Testis (tissue), 3 donors: Measurements from ENCODE around the gene CAMTA1. TPM values are rescaled to one million over a fixed set of nuclear protein-coding genes. Genes with fewer than 3 reads are reported as not detected.

Experiments
- DNase-seq: peaks from one replicate; pipeline ENCODE4 v3.0.0-alpha.2; 2019
- H3K27ac ChIP-seq, 2 donors: fragments of 200-600 bp; sonication (generic); one replicate each; pipeline ENCODE4 v1.5.1; 2019
- H3K27me3 ChIP-seq: fragments of 200-600 bp; sonication (generic); one replicate; pipeline ENCODE4 v1.5.1; 2019
- H3K36me3 ChIP-seq: fragments of 200-600 bp; sonication (generic); one replicate; pipeline ENCODE4 v1.5.1; 2017; ENCODE audit warnings: low read depth; ENCODE audit errors: missing control alignments
- H3K4me1 ChIP-seq: fragments of 200-600 bp; sonication (generic); one replicate; pipeline ENCODE4 v1.5.1; 2019
- H3K4me3 ChIP-seq, 2 donors: fragments of 200-600 bp; sonication (generic); one replicate each; pipeline ENCODE4 v1.5.1; 2017 to 2019
- H3K9me3 ChIP-seq: fragments of 200-600 bp; sonication (generic); one replicate; pipeline ENCODE4 v1.5.1; 2017
- POLR2A ChIP-seq: fragments of 450-650 bp; IDR thresholded peaks from one replicate; pipeline ENCODE4 v1.6.1; 2017; ENCODE audit warnings: antibody characterized with exemption, mild to moderate bottlenecking, moderate library complexity
- WGBS, 2 donors: methylation state at CpG; one replicate each; pipeline ENCODE4 v1.1.5; 2018; 5-methylcytosine and 5-hydroxymethylcytosine counted together
- intact Hi-C: fragments of 100-400 bp; cut with DNase I; formaldehyde crosslinking; loops from one replicate; pipeline ENCODE4 v1.15.1; 2023; ENCODE audit warnings: low total_unique reads
- polyA plus RNA-seq: library from polyadenylated mRNA; stranded (reverse); fragments of 350-450 nt; fragmentation: Illumina TruSeq; extraction: RNeasy Lipid Tissue Mini Kit (QIAGEN cat#74804); gene quantifications from one replicate; pipeline ENCODE4 v1.2.3, GENCODE V29; 2014; ENCODE audit warnings: low read depth, low replicate concordance; ENCODE audit not compliant: insufficient read depth
- total RNA-seq, 2 donors: library from RNA; depleted of rRNA; stranded (reverse); fragments of >200 nt; gene quantifications; one replicate each; pipeline ENCODE4 v1.2.3, GENCODE V29; 2016
- TF ChIP-seq, protein P1 (sequence below), 3 experiments: fragments of 450-650 bp in 2 of 3; fragments of 200-600 bp in 1 of 3; sonication (generic) in 1 of 3; IDR thresholded peaks; one replicate each; pipeline ENCODE4 v1.5.1; 2016 to 2019; ENCODE audit warnings: antibody characterized with exemption in 3 of 3, mild to moderate bottlenecking in 2 of 3, moderate library complexity in 1 of 3

CAMTA1 gene
- total and polyA plus RNA-seq, 3 donors from 2014 or later = 116 to 158 (median 119) TPM

DNA sequence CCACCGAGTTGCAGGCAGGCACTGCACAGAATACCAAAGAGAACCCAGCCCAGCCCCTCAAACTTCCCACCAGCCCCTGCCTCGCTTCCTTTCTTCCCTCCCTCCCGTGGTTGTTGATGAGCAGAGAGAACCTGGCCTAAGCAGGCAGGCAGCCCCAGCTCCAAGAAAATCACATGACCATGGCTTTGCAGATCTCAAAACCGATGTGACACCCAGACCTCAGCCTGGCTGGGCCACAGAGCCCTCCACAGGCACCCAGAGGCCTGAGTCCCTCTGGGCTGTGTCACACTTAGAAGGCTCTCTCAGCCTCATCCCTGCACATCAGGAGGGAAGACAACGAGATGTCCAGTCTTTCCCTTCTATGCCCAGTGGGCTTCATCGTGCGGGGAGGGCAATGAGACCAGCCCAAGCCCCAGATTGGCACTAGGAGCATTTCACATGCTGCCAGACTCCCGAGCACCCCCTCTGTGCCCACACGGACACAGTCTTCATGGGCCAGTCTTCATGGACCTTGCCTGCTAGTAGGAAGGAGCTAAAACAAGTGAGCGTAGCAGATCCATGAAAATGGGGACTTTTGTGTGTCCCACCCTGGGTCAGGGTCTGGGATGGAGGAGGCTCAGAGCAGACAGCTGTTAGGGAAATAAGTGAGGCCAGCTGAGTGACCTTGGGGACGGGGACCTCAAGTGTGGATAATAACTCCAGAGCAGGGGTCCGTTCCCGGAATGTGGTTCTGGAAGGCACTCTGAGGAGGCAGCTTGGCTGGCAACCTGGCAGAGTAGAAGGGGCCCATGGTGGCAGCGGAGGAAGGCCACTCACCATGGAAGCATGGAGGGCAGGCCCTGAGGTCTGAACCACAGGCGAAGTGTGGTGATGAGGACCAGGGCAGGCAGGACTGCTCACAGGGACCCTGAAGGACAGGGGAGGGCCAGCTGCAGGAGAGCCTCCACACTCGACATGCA, 781.4 kb downstream of the CAMTA1 start:
- H3K27me3 ChIP-seq = no peaks in the 10 kb centered on the region
- H3K36me3 ChIP-seq = no peaks in the 10 kb centered on the region
- no peak overlapping the region for H3K4me3 ChIP-seq
- WGBS, 2 donors = 90 to 95% methylated on average over 16 of the region's 16 CpGs
- DNase-seq = no peak
- H3K9me3 ChIP-seq = no peaks in the 10 kb centered on the region
- no peak overlapping the region for H3K27ac ChIP-seq
- no peak for TF ChIP-seq POLR2A
- TF ChIP-seq, protein P1, sequence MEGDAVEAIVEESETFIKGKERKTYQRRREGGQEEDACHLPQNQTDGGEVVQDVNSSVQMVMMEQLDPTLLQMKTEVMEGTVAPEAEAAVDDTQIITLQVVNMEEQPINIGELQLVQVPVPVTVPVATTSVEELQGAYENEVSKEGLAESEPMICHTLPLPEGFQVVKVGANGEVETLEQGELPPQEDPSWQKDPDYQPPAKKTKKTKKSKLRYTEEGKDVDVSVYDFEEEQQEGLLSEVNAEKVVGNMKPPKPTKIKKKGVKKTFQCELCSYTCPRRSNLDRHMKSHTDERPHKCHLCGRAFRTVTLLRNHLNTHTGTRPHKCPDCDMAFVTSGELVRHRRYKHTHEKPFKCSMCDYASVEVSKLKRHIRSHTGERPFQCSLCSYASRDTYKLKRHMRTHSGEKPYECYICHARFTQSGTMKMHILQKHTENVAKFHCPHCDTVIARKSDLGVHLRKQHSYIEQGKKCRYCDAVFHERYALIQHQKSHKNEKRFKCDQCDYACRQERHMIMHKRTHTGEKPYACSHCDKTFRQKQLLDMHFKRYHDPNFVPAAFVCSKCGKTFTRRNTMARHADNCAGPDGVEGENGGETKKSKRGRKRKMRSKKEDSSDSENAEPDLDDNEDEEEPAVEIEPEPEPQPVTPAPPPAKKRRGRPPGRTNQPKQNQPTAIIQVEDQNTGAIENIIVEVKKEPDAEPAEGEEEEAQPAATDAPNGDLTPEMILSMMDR (IDR thresholded peaks at IDR 0.05) = no peak
- intact Hi-C loops = no loop called here
- no peaks in the 10 kb centered on the region for H3K4me1 ChIP-seq

DNA sequence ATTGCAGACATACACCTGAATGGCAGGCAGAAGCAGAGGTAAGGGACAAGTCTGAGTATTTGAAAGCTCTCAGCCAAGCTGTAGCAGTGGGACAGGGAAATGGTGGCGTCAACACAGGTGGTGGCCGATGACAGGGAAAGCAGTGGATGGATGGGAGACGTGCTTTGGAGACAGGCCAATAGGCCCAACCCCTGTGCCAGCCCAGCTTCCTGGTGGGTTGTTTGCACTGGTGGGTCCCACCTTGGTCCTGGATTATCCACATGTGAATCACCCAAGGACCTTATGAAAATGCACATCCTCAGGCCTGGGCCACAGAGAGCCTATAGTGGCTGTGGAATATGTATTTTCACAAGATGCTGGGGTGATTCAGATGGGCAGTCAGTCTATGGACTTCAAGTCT, 782.1 kb downstream of the CAMTA1 start:
- no peak for TF ChIP-seq POLR2A
- H3K9me3 ChIP-seq = no peaks in the 10 kb centered on the region
- H3K27me3 ChIP-seq = no peaks in the 10 kb centered on the region
- no peaks in the 10 kb centered on the region for H3K36me3 ChIP-seq
- no peak for DNase-seq
- intact Hi-C loops = no loop called here
- no peaks in the 10 kb centered on the region for H3K4me1 ChIP-seq
- H3K4me3 ChIP-seq = no peak overlapping the region
- H3K27ac ChIP-seq = no peak overlapping the region
- 96 to 100% methylated on average over 3 of the region's 3 CpGs for WGBS, 2 donors

DNA sequence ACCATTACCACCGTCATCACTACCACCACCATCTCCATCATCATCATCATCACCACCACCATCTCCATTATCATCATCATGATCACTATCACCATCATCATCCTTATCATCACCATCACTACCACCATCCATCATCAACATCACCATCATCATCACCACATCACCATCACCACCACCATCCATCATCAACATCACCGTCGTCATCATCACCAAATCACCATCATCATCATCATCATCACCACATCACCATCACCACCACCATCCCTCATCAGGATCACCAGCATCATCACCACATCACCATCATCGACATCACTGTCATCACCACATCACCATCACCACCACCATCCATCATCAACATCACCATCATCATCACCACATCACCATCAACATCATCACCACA, 782.8 kb downstream of the CAMTA1 start:
- 94% methylated on average over 4 of the region's 4 CpGs for WGBS, 2 donors
- intact Hi-C loops = no loop called here
- no peak for TF ChIP-seq POLR2A
- TF ChIP-seq, protein P1 (IDR thresholded peaks at IDR 0.05) = no peak

DNA sequence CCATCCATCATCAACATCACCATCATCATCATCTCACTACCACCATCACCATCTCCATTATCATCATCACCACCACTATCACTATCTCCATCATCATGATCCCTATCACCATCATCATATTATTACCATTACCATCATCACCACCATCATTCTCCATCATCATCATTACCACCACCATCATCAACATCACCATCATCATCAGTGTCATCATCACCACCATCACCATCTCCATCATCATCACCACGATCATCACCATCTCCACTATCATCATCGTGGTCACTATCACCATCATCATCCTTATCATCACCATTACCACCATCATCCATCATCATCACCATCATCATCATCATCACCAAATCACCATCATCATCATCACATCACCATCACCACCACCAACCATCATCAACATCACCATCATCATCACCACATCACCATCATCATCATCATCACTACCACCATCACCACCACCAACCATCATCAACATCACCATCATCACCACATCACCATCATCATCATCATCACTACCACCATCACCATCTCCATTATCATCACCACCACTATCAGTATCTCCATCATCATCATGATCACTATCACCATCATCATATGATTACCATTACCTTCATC, 783.8 kb downstream of the CAMTA1 start:
- DNase-seq = no peak
- Histone ChIP-seq H3K27ac (no peak overlapping the region), H3K9me3 (no peaks in the 10 kb centered on the region), H3K4me3 (no peak overlapping the region), H3K27me3 (no peaks in the 10 kb centered on the region), H3K36me3 (no peaks in the 10 kb centered on the region), H3K4me1 (no peaks in the 10 kb centered on the region)
- TF ChIP-seq, protein P1 (IDR thresholded peaks at IDR 0.05) = no peak
- no peak for TF ChIP-seq POLR2A
- WGBS, 2 donors = 92 to 95% methylated on average over 2 of the region's 2 CpGs
- intact Hi-C loops = no loop called here

More for the DNA sequence above, 782.8 kb downstream of the CAMTA1 start:
- DNase-seq = no peak
- Histone ChIP-seq H3K4me1 (no peaks in the 10 kb centered on the region), H3K27me3 (no peaks in the 10 kb centered on the region), H3K9me3 (no peaks in the 10 kb centered on the region), H3K27ac (no peak overlapping the region), H3K4me3 (no peak overlapping the region), H3K36me3 (no peaks in the 10 kb centered on the region)

DNA sequence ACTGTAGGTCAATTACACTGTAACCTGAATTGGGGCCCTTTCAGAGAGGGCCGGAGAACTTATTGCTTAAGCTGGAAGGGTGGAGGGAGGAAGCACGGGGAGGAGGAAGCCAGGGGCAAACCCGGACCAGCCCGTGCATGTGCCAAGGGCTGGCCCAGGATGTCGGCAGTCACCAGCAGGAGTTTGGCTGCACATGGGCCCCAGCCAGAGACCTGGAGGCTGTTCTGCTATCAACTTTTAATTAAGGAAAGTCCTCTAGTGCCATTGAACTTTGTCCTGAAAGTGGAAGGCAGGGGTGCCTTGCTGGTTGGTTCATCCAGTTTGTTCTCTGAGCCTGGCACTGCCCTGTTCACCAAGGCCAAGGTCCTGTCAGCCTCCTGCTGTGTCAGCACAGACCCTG, 785.1 kb downstream of the CAMTA1 start:
- Histone ChIP-seq H3K27ac (no peak overlapping the region), H3K4me1 (no peaks in the 10 kb centered on the region), H3K27me3 (no peaks in the 10 kb centered on the region), H3K9me3 (no peaks in the 10 kb centered on the region), H3K4me3 (no peak overlapping the region), H3K36me3 (no peaks in the 10 kb centered on the region)
- intact Hi-C loops = no loop called here
- TF ChIP-seq POLR2A = no peak
- TF ChIP-seq, protein P1 (IDR thresholded peaks at IDR 0.05) = no peak
- no peak for DNase-seq
- WGBS, 2 donors = 73 to 85% methylated on average over 5 of the region's 5 CpGs
